Aorta (tissue), 5 donors: ENCODE results near the gene SPEM1. TPM values are rescaled to one million over a fixed set of nuclear protein-coding genes. Genes with fewer than 3 reads are reported as not detected.
A peak's percentile ranks its signal among the peaks of the same experiment; 100 is the strongest.

Experiments used
- ATAC-seq: fragments of 200-7000 bp; cut with Tn5 transposase; one replicate; pipeline ENCODE4 v1.9.1; 2022; ENCODE audit warnings: moderate library complexity; ENCODE audit not compliant: low FRiP score
- DNase-seq, 2 donors: peaks; one replicate each; pipeline ENCODE4 v3.0.0-alpha.2; 2020
- H3K27ac ChIP-seq, 2 donors: one replicate each; pipeline ENCODE4 v1.5.1; 2013; ENCODE audit warnings: low read length in 2 of 2, mild to moderate bottlenecking in 2 of 2, moderate library complexity in 2 of 2, control low read depth in 1 of 2, inconsistent platforms in 1 of 2, low read depth in 1 of 2
- H3K27me3 ChIP-seq, 2 donors: one replicate each; pipeline ENCODE4 v1.6.1; 2013; ENCODE audit warnings: control low read depth in 1 of 2, low read length in 1 of 2, mild to moderate bottlenecking in 1 of 2, moderate library complexity in 1 of 2; ENCODE audit not compliant: insufficient read depth in 2 of 2, control insufficient read depth in 1 of 2
- H3K36me3 ChIP-seq, 2 donors: one replicate each; pipeline ENCODE4 v1.6.1; 2013; ENCODE audit warnings: control low read depth in 1 of 2, low read length in 1 of 2, mild to moderate bottlenecking in 1 of 2; ENCODE audit not compliant: insufficient read depth in 2 of 2, control insufficient read depth in 1 of 2
- H3K4me1 ChIP-seq, 2 donors: one replicate each; pipeline ENCODE4 v1.6.1; 2013; ENCODE audit warnings: low read length in 2 of 2, control low read depth in 1 of 2, mild to moderate bottlenecking in 1 of 2, moderate library complexity in 1 of 2; ENCODE audit not compliant: insufficient read depth in 2 of 2, control insufficient read depth in 1 of 2
- H3K4me3 ChIP-seq, 2 donors: one replicate each; pipeline ENCODE4 v1.5.1; 2013; ENCODE audit warnings: low read length in 2 of 2, control low read depth in 1 of 2, mild to moderate bottlenecking in 1 of 2
- H3K9me3 ChIP-seq: one replicate; pipeline ENCODE4 v1.6.1; 2013; ENCODE audit warnings: mild to moderate bottlenecking, low read length; ENCODE audit not compliant: control insufficient read depth
- WGBS, 2 donors: extraction: QIAGEN DNeasy Blood & Tissue Kit; methylation state at CpG; one replicate each; pipeline ENCODE4 v1.1.7; 2013; 5-methylcytosine and 5-hydroxymethylcytosine counted together
- intact Hi-C, 2 donors: fragments of 100-400 bp; cut with DNase I; formaldehyde crosslinking; loops; one replicate each; pipeline versions ENCODE4 v1.14.2 to v1.15.0; 2022
- polyA plus RNA-seq, 2 donors: library from polyadenylated mRNA; stranded (reverse); fragments of 200-250 nt; gene quantifications; one replicate each; pipeline ENCODE4 v1.2.3, GENCODE V29; 2013
- total RNA-seq, 2 donors: library from RNA; stranded (reverse); fragmentation: NEBNext Ultra II Directional; extraction: Animal tissue kit (Norgen Biotek cat#: 25700); gene quantifications; one replicate each; pipeline ENCODE4 v1.2.1, GENCODE V29; 2021
- donor health status: healthy with polysubstance abuse.
- donor health status: Bipolar disorder and iron deficiency.
- donor health status: DM: no; HTN: no; CAD: no.
- donor health status: DM: no; HTN: no; CAD: no.
- donor health status: DM: yes; HTN: yes; CAD: no.

SPEM1 gene
- total and polyA plus RNA-seq, 4 donors, result not detected

DNA sequence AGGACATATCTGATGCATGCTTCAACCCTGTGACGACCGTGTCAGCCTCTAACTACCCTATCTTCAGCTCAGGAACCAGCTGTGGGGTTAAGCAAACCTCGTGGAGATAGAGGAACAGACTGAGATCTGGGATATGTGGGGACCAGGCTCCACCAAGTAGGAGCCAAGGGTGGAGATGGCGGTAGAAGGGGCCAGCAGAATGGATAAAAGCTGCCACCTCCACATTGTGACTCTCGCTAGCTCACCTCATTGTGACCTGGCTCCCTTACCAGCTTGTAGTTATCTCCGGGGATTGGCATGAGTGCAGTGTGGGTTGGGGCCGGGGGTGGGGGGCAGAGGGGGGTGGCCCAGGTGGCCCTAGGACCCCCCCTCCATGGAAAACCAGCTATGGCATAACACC is 5.2 kb downstream of the SPEM1 start, which contains the start of gene SPEM2:
Gene SPEM2 (plus strand): TSS at position 301 of the 400 bp plus-strand sequence. CDS start 73 bp downstream, at position 374.
- Histone ChIP-seq H3K9me3 (no peaks in the 10 kb centered on the region), H3K36me3 (no peaks in the 10 kb centered on the region), H3K4me3 (no peak within 1 kb of the TSS), H3K27me3 (no peaks in the 10 kb centered on the region), H3K27ac (no peak within 1 kb of the TSS), H3K4me1 (no peaks in the 10 kb centered on the region)
- intact Hi-C loops, result no loop called here
- WGBS, 2 donors, result 80 to 84% methylated on average over 7 of the region's 7 CpGs
- no peak for DNase-seq
- no peak for ATAC-seq

- H3K27ac ChIP-seq, result no peak overlapping the region
- H3K27me3 ChIP-seq, result no peaks in the 10 kb centered on the region
- WGBS, 2 donors, result 82 to 92% methylated on average over 8 of the region's 8 CpGs
- no peak overlapping the region for H3K4me3 ChIP-seq
- H3K4me1 ChIP-seq, result no peaks in the 10 kb centered on the region
- H3K9me3 ChIP-seq, result no peaks in the 10 kb centered on the region
- intact Hi-C loops, result no loop called here
- H3K36me3 ChIP-seq, result no peaks in the 10 kb centered on the region
- no peak for ATAC-seq
- no peak for DNase-seq
Observed at GRCh38 chr17:7425756-7426155, 5.6 kb downstream of the SPEM1 start.

GRCh38 chr17:7426203-7426863 is 6.2 kb downstream of the SPEM1 start:
- H3K27ac ChIP-seq, result no peak overlapping the region
- H3K27me3 ChIP-seq, result no peaks in the 10 kb centered on the region
- no peaks in the 10 kb centered on the region for H3K4me1 ChIP-seq
- H3K36me3 ChIP-seq, result no peaks in the 10 kb centered on the region
- ATAC-seq (no peak), DNase-seq (peak in 1 of 2 donors; percentile 42)
- 94 to 95% methylated on average over 33 of the region's 33 CpGs for WGBS, 2 donors
- H3K4me3 ChIP-seq, result no peak overlapping the region
- intact Hi-C loops, result no loop called here
- H3K9me3 ChIP-seq, result no peaks in the 10 kb centered on the region

DNA sequence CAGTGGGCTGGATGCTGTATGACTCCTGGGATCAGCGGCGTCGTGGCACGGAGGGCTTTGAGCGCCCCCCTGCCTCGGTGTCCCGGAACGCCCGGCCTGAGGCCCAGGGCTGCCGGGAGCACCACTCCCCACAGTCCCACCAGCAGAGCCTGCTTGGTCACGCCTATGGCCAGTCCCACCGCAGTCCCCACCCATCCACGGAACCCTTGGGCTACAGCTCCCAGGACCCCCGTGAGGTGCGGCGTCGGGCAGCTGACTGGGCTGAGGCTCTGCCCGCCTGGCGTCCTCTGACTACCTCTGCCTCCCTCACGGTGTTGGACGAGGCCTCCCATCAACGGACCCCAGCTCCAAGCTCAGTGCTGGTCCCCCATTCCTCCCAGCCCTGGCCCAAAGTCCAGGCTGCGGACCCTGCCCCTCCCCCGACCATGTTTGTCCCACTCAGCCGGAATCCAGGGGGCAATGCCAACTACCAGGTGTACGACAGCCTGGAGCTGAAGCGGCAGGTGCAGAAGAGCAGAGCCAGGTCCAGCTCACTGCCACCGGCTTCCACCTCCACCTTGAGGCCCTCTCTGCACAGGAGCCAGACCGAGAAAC is 6.9 kb downstream of the SPEM1 start:
- Histone ChIP-seq H3K27me3 (no peaks in the 10 kb centered on the region), H3K9me3 (no peaks in the 10 kb centered on the region), H3K36me3 (no peaks in the 10 kb centered on the region), H3K27ac (no peak overlapping the region), H3K4me1 (no peaks in the 10 kb centered on the region), H3K4me3 (no peak overlapping the region)
- WGBS, 2 donors, result 94% methylated on average over 29 of the region's 29 CpGs
- no peak for ATAC-seq
- DNase-seq, result no peak
- intact Hi-C loops, result no loop called here

DNA sequence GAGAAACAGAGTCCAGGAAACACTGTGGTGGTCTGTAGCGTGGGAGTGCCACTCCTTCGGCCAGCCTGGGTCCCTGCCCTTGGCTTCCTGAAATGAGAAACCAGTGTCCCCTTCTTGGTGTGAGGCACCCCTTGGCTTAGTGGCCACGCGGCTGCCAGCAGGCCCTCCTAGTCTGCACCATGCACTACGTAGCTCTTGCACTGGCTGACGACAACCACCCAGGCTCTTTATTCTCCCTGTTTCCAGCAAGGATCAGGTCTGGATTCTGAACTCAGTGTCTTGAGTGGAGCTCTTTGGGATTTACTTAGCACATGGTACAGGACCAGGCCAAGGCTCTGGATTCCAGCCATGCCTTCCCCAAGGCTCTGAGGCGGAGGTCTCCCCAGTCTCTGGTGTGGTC is 7.4 kb downstream of the SPEM1 start:
- Histone ChIP-seq H3K4me1 (no peaks in the 10 kb centered on the region), H3K27ac (no peak overlapping the region), H3K27me3 (no peaks in the 10 kb centered on the region), H3K4me3 (no peak overlapping the region), H3K36me3 (no peaks in the 10 kb centered on the region), H3K9me3 (no peaks in the 10 kb centered on the region)
- WGBS, 2 donors, result 89 to 93% methylated on average over 7 of the region's 7 CpGs
- ATAC-seq (no peak), DNase-seq (no peak)
- intact Hi-C loops, result no loop called here

GRCh38 chr17:7428557-7428956 is 8.4 kb downstream of the SPEM1 start, which contains the start of gene SPEM3:
SPEM3 (plus strand) TSS chr17:7428857; CDS start chr17:7428903, 46 bp downstream.
- H3K27ac ChIP-seq, result no peak within 1 kb of the TSS
- no peaks in the 10 kb centered on the region for H3K9me3 ChIP-seq
- DNase-seq (no peak), ATAC-seq (no peak)
- no peaks in the 10 kb centered on the region for H3K27me3 ChIP-seq
- H3K36me3 ChIP-seq, result no peaks in the 10 kb centered on the region
- H3K4me3 ChIP-seq, result no peak within 1 kb of the TSS
- intact Hi-C loops, result no loop called here
- whole genome bisulfite sequencing, 2 donors, result 67 to 72% methylated on average over 5 of the region's 5 CpGs
- H3K4me1 ChIP-seq, result no peaks in the 10 kb centered on the region

- Histone ChIP-seq H3K4me3 (no peak overlapping the region), H3K9me3 (no peaks in the 10 kb centered on the region), H3K36me3 (no peaks in the 10 kb centered on the region), H3K27ac (no peak overlapping the region), H3K4me1 (no peaks in the 10 kb centered on the region), H3K27me3 (no peaks in the 10 kb centered on the region)
- DNase-seq (no peak), ATAC-seq (peak; percentile 5)
- intact Hi-C loops, result loop anchor here in 1 of 2 donors (10.0 kb wide), 1 partner anchor 75 kb away; the partner anchor contains the start of genes KCTD11 and TMEM95
- 88 to 93% methylated on average over 10 of the region's 10 CpGs for WGBS, 2 donors
Observed at GRCh38 chr17:7429722-7430121, 9.6 kb downstream of the SPEM1 start.

DNA sequence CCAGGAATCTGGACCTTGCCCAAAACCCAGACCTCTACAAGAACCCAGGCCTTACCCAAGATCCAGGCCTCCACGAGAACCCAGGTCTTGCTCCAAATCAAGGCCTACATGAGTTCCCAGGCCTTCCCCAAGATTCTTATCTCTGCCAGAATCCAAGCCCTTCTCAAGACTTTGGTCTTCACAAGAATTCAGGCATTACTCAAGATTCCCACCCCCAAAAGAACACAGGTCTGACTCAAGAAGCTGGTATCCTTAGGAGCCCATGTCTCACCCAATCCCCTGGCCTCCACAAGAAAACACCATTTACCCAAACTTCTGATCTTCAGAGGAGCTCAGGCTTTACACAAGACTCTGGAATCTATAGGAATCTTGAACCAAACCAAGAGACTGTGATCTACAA is 11.1 kb downstream of the SPEM1 start:
- Histone ChIP-seq H3K27me3 (no peaks in the 10 kb centered on the region), H3K9me3 (no peaks in the 10 kb centered on the region), H3K4me1 (no peaks in the 10 kb centered on the region), H3K27ac (no peak overlapping the region), H3K36me3 (no peaks in the 10 kb centered on the region), H3K4me3 (no peak overlapping the region)
- DNase-seq (no peak), ATAC-seq (no peak)
- intact Hi-C loops, result loop anchor here in 1 of 2 donors (10.0 kb wide), 1 partner anchor 76 kb away; the partner anchor contains the start of genes KCTD11 and TMEM95
- 84 to 91% methylated on average over 1 of the region's 1 CpG for WGBS, 2 donors

DNA sequence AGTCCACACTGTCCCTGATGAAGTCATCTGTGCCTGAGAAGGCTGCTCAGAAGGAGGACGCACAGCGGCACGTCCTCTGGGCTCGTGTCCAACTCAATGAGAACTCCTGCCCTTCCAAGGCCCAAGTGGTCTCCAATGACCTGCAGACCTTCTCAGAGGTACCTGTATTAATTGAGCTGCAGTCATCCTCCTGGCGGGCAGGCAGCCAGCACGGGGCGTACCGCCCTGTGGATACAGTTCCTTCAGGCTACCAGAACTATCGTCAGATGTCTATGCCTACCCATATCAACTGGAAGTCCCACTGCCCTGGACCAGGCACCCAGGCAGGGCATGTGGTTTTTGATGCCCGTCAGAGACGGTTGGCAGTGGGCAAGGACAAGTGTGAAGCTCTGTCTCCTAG is 12.2 kb downstream of the SPEM1 start:
- WGBS, 2 donors, result 91 to 94% methylated on average over 11 of the region's 11 CpGs
- no peaks in the 10 kb centered on the region for H3K27me3 ChIP-seq
- intact Hi-C loops, result loop anchor here in 1 of 2 donors (10.0 kb wide), 1 partner anchor 77 kb away; the partner anchor contains the start of genes KCTD11 and TMEM95
- DNase-seq, result no peak
- ATAC-seq, result no peak
- H3K9me3 ChIP-seq, result no peaks in the 10 kb centered on the region
- H3K4me3 ChIP-seq, result no peak overlapping the region
- H3K36me3 ChIP-seq, result no peaks in the 10 kb centered on the region
- H3K4me1 ChIP-seq, result no peaks in the 10 kb centered on the region
- no peak overlapping the region for H3K27ac ChIP-seq
